HEK293 (cell line): ENCODE results near the gene FBN2.
A peak's percentile ranks its signal among the peaks of the same experiment; 100 is the strongest.

Source experiments
- CTCF ChIA-PET: fragments of 350-600 bp; formaldehyde crosslinking; extraction: SDS; loops from one replicate; lab custom pipeline; 2021; ENCODE audit warnings: antibody characterized with exemption; lab: Yijun Ruan, JAX
- POLR2A ChIA-PET: fragments of 300-600 bp; formaldehyde crosslinking; extraction: SDS; loops from one replicate; lab custom pipeline; 2020; ENCODE audit warnings: antibody characterized with exemption, inconsistent platforms; lab: Yijun Ruan, JAX
- H3K27ac ChIP-seq: fragments of 200-500 bp; sonication (Bioruptor generic); 2 replicates; pipeline ENCODE4 v1.5.1; 2014; ENCODE audit warnings: low read depth, low read length, control low read depth, inconsistent platforms; ENCODE audit errors: extremely low read depth
- H3K36me3 ChIP-seq, 2 experiments: fragments of 200-500 bp in 1 of 2; sonication (Bioruptor generic) in 1 of 2; 1 replicate in 1 of 2; 2 replicates in 1 of 2; pipeline ENCODE4 v1.5.1; 2014 to 2017; ENCODE audit warnings: inconsistent platforms in 2 of 2, low read length in 2 of 2; ENCODE audit not compliant: control insufficient read depth in 2 of 2, insufficient read depth in 1 of 2
- H3K4me1 ChIP-seq: fragments of 200-500 bp; sonication (Bioruptor generic); 2 replicates; pipeline ENCODE4 v1.5.1; 2014; ENCODE audit warnings: mild to moderate bottlenecking, low read length, inconsistent platforms; ENCODE audit not compliant: control insufficient read depth, insufficient read depth
- H3K4me3 ChIP-seq: 2 replicates; pipeline ENCODE4 v1.5.1; 2011; ENCODE audit warnings: low read depth, mild to moderate bottlenecking, control low read depth, low read length, moderate library complexity
- H3K9me3 ChIP-seq: fragments of 200-500 bp; sonication (Bioruptor generic); 2 replicates; pipeline ENCODE4 v1.5.1; 2014; ENCODE audit warnings: low read depth, low read length, inconsistent platforms; ENCODE audit not compliant: control insufficient read depth, insufficient read depth
- FEZF1 ChIP-seq: fragments of 450-650 bp; formaldehyde crosslinking; IDR thresholded peaks from 2 replicates; pipeline ENCODE4 v1.5.1; 2016; ENCODE audit warnings: missing biosample characterization, missing genetic modification characterization
- WT1 ChIP-seq: fragments of 450-650 bp; formaldehyde crosslinking; IDR thresholded peaks from 2 replicates; pipeline ENCODE4 v1.5.1; 2016; ENCODE audit warnings: missing biosample characterization, missing genetic modification characterization
- YY1 ChIP-seq: fragments of 450-650 bp; formaldehyde crosslinking; IDR thresholded peaks from 2 replicates; pipeline ENCODE4 v1.5.1; 2018; ENCODE audit warnings: missing biosample characterization, missing genetic modification characterization
- ZBTB17 ChIP-seq: fragments of 450-650 bp; formaldehyde crosslinking; IDR thresholded peaks from 2 replicates; pipeline ENCODE4 v1.5.1; 2016; ENCODE audit warnings: missing biosample characterization, missing genetic modification characterization
- ZBTB26 ChIP-seq: fragments of 450-650 bp; formaldehyde crosslinking; optimal IDR thresholded peaks from 2 replicates; pipeline ENCODE3; 2016; ENCODE audit warnings: missing biosample characterization, mild to moderate bottlenecking, missing genetic modification characterization
- ZBTB7A ChIP-seq: fragments of 450-650 bp; formaldehyde crosslinking; IDR thresholded peaks from 2 replicates; pipeline ENCODE4 v1.5.1; 2016; ENCODE audit warnings: low read depth, missing biosample characterization, missing genetic modification characterization
- ZIC2 ChIP-seq: fragments of 450-650 bp; formaldehyde crosslinking; IDR thresholded peaks from 2 replicates; pipeline ENCODE4 v1.5.1; 2016; ENCODE audit warnings: missing biosample characterization, missing genetic modification characterization
- ZNF121 ChIP-seq: fragments of 450-650 bp; formaldehyde crosslinking; IDR thresholded peaks from 2 replicates; pipeline ENCODE4 v1.5.1; 2016; ENCODE audit warnings: missing biosample characterization, missing genetic modification characterization
- ZNF133 ChIP-seq: fragments of 450-650 bp; formaldehyde crosslinking; IDR thresholded peaks from 2 replicates; pipeline ENCODE4 v1.5.1; 2016; ENCODE audit warnings: missing biosample characterization, missing genetic modification characterization
- ZNF223 ChIP-seq: fragments of 450-650 bp; formaldehyde crosslinking; IDR thresholded peaks from 2 replicates; pipeline ENCODE4 v1.5.1; 2016; ENCODE audit warnings: missing biosample characterization, missing genetic modification characterization
- ZNF354C ChIP-seq: fragments of 450-650 bp; formaldehyde crosslinking; IDR thresholded peaks from 2 replicates; pipeline ENCODE4 v1.5.1; 2016; ENCODE audit warnings: missing biosample characterization, missing genetic modification characterization, low read depth, borderline replicate concordance
- ZNF426 ChIP-seq: fragments of 450-650 bp; formaldehyde crosslinking; IDR thresholded peaks from 2 replicates; pipeline ENCODE4 v1.5.1; 2017; ENCODE audit warnings: missing biosample characterization, missing genetic modification characterization, mild to moderate bottlenecking, inconsistent platforms, moderate library complexity
- ZNF449 ChIP-seq: fragments of 450-650 bp; formaldehyde crosslinking; IDR thresholded peaks from 2 replicates; pipeline ENCODE4 v1.5.1; 2017; ENCODE audit warnings: missing biosample characterization, mild to moderate bottlenecking, missing genetic modification characterization, moderate library complexity
- ZNF596 ChIP-seq: fragments of 450-650 bp; IDR thresholded peaks from 2 replicates; pipeline ENCODE4 v1.5.0; 2018; ENCODE audit warnings: missing biosample characterization, mild to moderate bottlenecking, missing genetic modification characterization, moderate library complexity
- ZNF830 ChIP-seq: fragments of 450-650 bp; IDR thresholded peaks from 2 replicates; pipeline ENCODE4 v1.5.0; 2018; ENCODE audit warnings: missing biosample characterization, missing genetic modification characterization, low read depth, mild to moderate bottlenecking, moderate library complexity

Gene FBN2

GRCh38 chr5:128271859-128272464 lies 266.1 kb downstream of the FBN2 start (continued):
- no peak for TF ChIP-seq ZNF830
- TF ChIP-seq ZBTB17 (tag by site-specific recombination), result no peak
- TF ChIP-seq ZNF223, result no peak

- Histone ChIP-seq H3K4me3 (no peak overlapping the region), H3K36me3 (peaks cover 20 to 33% of the 10 kb centered on the region in 2 experiments), H3K4me1 (no peaks in the 10 kb centered on the region), H3K9me3 (no peaks in the 10 kb centered on the region), H3K27ac (no peak overlapping the region)
- no peak for TF ChIP-seq ZNF354C
- no peak for TF ChIP-seq FEZF1
- TF ChIP-seq ZNF426, result no peak
- no peak for TF ChIP-seq ZNF596 (tag by site-specific recombination)
- TF ChIP-seq ZNF449 (tag by site-specific recombination), result no peak
- no peak for TF ChIP-seq ZIC2 (tag by site-specific recombination)
- ChIA-PET POLR2A (no interaction called here), CTCF (interaction anchor here (1.4 kb wide), 1 partner anchor 227 kb away, joined by 5 read pairs; no protein-coding TSS in a partner anchor)
These were observed 267.0 kb downstream of the FBN2 start for GRCh38 chr5:128271071-128271470.

- no peaks in the 10 kb centered on the region for H3K9me3 ChIP-seq
- H3K36me3 ChIP-seq, result peaks cover 13 to 39% of the 10 kb centered on the region in 2 experiments
- no peak for TF ChIP-seq ZNF121 (tag by site-specific recombination)
- no peak for TF ChIP-seq YY1
- no peak for TF ChIP-seq WT1 (tag by site-specific recombination)
- no peak for TF ChIP-seq ZBTB7A (tag by site-specific recombination)
These were observed 273.3 kb downstream of the FBN2 start for GRCh38 chr5:128264564-128265360.

GRCh38 chr5:128263357-128263756 lies 274.7 kb downstream of the FBN2 start:
- Histone ChIP-seq H3K36me3 (peaks cover 13 to 49% of the 10 kb centered on the region in 2 experiments), H3K27ac (no peak overlapping the region), H3K4me1 (no peaks in the 10 kb centered on the region), H3K4me3 (no peak overlapping the region), H3K9me3 (no peaks in the 10 kb centered on the region)
- CTCF ChIA-PET, result no interaction called here
- TF ChIP-seq ZIC2 (tag by site-specific recombination) (peak; percentile 45), ZBTB26 (tag by site-specific recombination) (no peak), ZNF133 (tag by site-specific recombination) (no peak), WT1 (tag by site-specific recombination) (no peak)
- POLR2A ChIA-PET, result no interaction called here

More at GRCh38 chr5:128264564-128265360, 273.3 kb downstream of the FBN2 start:
- POLR2A ChIA-PET, result no interaction called here
- CTCF ChIA-PET, result no interaction called here
- Histone ChIP-seq H3K4me1 (no peaks in the 10 kb centered on the region), H3K27ac (no peak overlapping the region), H3K4me3 (no peak overlapping the region)
